ENCODE measurements around the gene MRPL27.

Gene MRPL27

DNA sequence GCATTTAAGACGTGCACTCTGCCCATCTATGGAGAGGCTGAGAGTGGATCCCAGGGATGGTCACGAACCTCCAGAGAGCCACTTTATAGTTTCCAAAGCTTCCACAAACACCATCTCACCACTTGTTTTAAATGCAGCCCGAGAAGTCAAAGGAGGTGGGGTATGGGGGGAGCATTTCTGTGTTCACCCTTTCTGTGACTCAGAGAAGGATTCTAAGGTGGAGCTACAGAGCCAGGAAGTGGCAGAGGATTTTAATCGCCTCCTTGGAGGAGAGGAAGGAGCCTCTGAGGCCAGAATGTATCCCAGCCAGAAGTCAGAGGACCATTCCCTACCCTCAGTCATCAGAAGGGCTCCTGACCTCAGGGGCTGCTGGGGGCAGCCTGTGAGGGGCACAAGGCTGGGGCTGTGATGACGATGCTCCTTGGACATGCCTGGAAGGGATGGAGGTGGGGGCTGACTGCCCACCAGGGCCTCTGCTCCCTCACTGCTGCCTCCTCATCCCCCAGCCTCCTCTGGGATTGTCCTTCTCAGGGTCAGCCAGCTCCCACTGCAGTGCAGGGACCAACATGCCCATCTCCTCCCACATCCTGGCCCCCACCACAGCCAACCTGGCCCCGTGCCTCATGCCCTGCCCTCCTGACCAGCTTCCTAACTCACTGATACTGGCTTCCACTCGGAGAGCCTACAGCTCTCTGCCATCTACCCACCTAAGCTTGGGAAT, 24.3 kb downstream of the MRPL27 start:
- Histone ChIP-seq H3K27ac (peak overlapping the region in 1 of 2 donors; percentile 10), H3K4me3 (no peak overlapping the region)
- TF ChIP-seq, protein P1, sequence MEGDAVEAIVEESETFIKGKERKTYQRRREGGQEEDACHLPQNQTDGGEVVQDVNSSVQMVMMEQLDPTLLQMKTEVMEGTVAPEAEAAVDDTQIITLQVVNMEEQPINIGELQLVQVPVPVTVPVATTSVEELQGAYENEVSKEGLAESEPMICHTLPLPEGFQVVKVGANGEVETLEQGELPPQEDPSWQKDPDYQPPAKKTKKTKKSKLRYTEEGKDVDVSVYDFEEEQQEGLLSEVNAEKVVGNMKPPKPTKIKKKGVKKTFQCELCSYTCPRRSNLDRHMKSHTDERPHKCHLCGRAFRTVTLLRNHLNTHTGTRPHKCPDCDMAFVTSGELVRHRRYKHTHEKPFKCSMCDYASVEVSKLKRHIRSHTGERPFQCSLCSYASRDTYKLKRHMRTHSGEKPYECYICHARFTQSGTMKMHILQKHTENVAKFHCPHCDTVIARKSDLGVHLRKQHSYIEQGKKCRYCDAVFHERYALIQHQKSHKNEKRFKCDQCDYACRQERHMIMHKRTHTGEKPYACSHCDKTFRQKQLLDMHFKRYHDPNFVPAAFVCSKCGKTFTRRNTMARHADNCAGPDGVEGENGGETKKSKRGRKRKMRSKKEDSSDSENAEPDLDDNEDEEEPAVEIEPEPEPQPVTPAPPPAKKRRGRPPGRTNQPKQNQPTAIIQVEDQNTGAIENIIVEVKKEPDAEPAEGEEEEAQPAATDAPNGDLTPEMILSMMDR (IDR thresholded peaks at IDR 0.05): no peak
- DNase-seq (ENCODE audit: low spot score): no peak

DNA sequence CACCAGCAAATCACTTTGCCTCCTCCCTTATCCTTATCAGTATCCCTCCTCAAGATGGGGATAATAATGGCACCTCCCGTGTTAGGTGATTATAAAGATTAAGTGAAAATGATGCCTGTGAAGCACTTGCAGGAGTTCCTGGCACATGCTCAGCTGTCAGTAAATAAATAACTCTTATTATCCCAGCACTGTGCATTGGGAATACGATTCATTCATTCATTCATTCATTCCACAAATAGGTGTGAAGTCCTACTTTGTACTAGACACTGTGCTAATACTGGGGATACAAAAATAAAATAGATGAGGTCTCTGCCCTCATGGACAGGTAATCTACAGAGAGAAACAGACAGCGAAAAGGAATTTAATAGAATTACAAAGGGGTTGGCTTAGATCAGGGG, 25.1 kb downstream of the MRPL27 start:
- TF ChIP-seq, protein P1 (IDR thresholded peaks at IDR 0.05): no peak
- Histone ChIP-seq H3K4me3 (no peak overlapping the region), H3K27ac (no peak overlapping the region)
- DNase-seq (ENCODE audit: low spot score): no peak

DNA sequence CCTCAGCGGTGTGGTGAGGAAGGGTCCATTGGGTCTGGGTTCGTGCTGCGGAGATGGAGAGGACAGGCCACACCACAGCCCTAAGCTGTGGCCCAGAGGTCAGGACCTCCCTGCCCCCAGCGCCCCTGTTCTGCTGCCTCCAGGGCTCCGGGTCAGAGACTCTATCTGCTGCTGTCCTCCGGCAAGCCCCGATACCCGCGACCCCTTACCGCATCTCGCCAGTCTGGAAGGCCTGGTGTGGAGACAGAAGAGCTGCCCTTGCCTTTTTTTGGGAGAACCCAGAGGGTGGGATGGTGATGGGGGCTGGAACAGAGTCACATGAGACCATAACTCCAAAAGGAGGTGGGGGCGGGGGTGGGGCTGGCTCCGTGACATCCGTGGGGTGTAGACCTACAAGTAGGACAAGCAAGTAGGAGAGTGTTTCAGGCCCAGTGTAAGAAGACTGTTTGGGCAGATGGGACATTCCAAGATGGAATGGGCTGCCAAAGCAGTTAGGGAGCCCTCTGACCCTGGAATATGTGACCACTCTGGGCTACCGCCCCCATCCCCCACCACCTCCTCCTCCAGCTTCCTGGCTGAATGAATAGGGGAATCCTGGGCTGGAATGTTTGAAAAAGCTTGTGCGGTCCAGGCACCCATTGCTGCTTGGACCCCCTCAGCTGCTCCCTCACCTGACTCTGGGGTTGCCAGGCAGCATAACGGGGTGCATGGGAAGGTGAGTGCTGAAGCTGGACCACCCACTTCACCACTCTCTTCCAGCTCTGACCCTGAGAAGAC, 25.7 kb downstream of the MRPL27 start:
- TF ChIP-seq, protein P1 (IDR thresholded peaks at IDR 0.05): no peak
- H3K27ac ChIP-seq: peak overlapping the region in 1 of 2 donors; percentile 28
- no peak for DNase-seq (ENCODE audit: low spot score)
- H3K4me3 ChIP-seq: peak overlapping the region; percentile 99

DNA sequence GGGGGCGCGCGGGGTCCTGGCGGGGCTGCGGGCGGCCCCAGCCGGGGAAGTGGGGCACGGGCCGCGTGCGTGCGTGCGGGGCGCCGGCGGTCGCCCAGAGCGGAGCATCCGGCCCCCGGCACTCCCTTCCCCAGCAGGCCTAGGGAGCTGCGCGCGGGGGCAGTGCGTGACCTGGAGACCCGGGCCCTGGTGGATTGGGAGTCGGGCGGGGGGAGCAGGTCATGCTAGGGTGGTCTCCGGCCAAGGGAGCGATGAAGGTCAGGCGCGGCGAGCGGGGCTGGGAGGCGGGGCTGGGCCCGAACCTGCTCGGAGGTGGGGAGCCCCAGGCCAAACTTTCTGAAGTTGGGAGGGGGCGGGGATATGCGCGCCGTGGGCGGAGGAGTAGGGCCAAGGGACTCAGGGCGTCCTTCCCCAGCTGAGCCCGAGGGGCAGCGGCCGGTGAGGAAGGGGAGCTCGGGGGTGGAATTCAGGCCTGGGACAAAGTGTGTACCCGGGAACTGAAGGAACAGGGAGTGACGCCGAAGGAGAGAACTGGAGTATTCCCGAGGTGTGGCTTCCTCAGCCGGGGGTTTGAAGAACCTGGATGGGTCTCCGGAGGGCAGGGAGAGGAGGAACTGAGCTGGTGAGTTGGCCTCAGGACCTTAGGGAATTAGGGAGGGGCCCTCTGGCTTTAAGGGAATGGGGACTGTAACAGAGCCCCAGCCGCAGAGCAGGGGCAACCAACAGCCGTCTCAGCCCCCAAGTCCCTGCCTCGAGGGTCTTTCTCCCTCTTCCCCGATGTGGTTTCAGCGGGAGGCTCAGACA, 26.5 kb downstream of the MRPL27 start:
- Histone ChIP-seq H3K4me3 (peak overlapping the region; percentile 99), H3K27ac (peak overlapping the region; percentile 28 to 79)
- no peak for DNase-seq (ENCODE audit: low spot score)
- TF ChIP-seq, protein P1 (IDR thresholded peaks at IDR 0.05): no peak

DNA sequence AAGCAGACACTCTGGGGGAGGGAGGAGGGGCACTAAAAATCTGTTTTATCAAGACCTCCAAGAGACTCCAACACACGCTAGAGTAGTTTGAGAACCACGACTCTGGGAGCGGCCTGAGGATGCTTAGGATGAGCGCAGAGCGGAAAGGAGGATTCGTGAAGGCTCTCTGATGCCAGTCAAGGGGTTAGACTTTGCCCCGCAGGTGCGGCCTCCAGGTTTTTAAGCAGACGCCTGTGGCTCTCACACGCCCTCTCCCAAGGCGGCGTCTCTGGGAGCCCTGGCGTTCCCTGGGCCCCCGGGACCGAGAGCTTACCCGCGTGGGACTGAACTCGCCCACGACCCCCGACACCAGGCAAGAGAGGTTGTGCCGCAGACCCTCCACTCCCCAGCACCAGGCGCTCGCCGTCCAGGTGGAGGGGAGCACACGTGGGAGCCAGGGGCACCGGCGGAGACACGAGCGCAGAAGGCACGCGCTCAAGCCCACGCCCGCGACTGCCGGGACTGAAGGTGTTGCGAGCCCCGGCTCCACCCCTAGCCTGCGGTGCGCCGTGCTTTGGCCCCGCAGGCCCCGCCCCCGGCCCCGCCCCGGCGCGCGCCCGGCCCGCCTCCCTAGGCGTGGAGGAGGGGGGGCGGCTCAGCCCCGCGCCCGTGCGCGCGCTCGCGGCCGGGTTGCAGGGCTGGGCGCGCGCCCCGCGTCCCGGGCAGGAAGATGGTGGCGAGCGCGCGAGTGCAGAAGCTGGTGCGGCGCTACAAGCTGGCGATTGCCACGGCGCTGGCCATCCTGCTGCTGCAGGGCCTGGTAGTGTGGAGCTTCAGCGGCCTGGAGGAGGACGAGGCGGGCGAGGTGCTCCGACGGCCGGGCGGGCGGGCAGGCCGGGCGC, 27.3 kb downstream of the MRPL27 start, which contains the start of gene XYLT2:
Gene XYLT2, plus strand, starts transcription at position 695 of the 881 bp plus-strand sequence. Its CDS starts 15 bp downstream, at position 710.
- H3K27ac ChIP-seq: peak within 1 kb of the TSS; percentile 28 to 79
- TF ChIP-seq, protein P1 (IDR thresholded peaks at IDR 0.05): no peak

DNA sequence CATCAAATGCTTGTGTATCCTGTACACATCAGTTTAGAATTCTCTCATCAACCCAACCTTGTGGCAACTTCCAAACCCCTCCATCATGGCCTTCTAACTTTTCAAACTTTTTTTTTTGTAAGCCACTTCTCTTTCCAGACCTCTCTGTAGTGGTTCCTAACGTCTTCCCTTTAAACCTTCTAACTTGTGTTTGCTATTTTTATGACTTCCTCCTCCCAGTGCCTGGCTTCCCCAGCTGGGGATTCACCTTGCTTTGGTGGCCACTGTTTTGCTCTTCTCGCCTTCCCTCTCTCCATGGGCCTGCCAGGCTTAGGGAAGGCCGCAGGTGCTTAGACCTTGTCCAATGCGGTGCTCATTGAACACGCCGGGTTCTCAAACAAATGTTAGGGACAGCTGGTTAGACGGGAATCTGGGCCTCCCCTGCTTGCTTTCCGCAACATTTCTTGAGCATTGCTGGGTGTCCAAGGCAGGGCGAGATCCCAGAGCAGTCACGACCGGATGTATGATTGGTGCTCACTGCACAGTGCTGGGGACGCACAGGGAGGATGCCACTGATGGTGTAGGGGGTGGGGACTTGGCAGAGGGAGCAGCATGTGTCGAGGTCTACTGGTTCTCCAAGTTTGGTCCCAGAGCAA, 28.1 kb downstream of the MRPL27 start:
- Histone ChIP-seq H3K4me3 (no peak overlapping the region), H3K27ac (no peak overlapping the region)

More for the DNA sequence above, 27.3 kb downstream of the MRPL27 start, which contains the start of gene XYLT2:
- DNase-seq (ENCODE audit: low spot score): no peak
- H3K4me3 ChIP-seq: peak within 1 kb of the TSS; percentile 99

More for the DNA sequence above, 28.1 kb downstream of the MRPL27 start:
- no peak for DNase-seq (ENCODE audit: low spot score)
- TF ChIP-seq, protein P1 (IDR thresholded peaks at IDR 0.05): no peak
